CD4-positive, alpha-beta T cell treated with Interleukin-17A for 4 hours (primary cell): ENCODE measurements around the gene SEMA4D.

Experiments used
- DNase-seq: peaks from one replicate; pipeline ENCODE4 v3.0.0-alpha.2; 2020; ENCODE audit warnings: mixed read lengths

Gene SEMA4D

DNA sequence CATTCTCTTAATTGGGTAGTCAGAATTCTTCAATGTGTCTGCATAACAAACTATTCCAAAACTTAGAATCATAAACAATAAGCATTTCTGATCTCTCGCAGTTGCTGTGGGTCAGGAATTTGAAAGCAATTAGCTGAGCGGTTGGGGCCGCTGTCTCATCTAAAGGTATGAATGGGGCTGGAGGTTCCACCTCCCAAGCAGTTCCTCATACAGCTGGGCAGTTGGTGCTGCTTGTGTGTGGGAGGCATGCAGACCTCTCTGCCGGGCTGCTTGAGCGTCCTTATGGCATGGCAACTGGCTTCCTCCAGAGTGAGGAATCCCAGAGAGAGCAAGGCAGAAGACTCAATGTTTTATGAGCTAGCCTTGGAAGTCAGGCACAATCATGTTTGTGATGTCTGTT is 30.2 kb upstream of the SEMA4D start:
- DNase-seq = no peak

DNA sequence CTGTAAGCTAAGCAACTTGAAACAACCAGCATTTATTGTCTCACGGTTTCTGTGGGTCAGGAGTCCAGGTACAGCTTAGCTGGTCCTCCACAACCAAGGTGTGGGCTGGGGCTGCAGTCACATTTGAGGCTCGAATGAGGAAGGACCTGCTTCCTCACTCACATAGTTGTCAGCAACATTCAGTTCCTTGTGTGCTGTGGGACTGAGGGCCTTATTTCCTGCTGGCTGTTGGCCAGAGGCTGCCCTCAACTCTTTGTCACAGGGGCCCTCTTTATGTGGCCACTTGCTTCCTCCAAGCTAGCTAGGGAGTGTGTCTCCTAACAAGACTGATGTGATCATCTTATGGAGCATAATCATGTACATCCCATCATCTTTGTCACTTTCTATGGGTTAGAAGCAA is 29.2 kb upstream of the SEMA4D start:
- no peak for DNase-seq

DNA sequence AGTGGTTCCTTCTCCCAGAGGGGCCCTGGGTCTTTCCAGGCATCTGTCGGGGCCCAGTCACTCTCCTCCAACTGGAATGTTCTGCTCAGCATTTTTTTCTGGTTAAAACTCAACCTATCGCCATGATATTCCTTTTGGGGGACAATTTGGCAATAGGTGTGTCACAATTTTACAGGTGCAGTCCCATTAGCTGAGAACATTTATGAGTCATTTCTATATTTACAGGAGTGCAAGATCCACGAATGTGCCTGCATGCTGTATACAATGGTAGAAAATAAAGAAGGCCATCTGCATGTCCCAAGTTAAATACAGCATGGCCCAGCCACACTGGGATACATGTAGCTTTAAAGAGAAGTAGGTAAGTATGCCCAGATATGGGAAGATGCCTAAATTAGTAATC is 28.8 kb upstream of the SEMA4D start:
- DNase-seq = no peak

DNA sequence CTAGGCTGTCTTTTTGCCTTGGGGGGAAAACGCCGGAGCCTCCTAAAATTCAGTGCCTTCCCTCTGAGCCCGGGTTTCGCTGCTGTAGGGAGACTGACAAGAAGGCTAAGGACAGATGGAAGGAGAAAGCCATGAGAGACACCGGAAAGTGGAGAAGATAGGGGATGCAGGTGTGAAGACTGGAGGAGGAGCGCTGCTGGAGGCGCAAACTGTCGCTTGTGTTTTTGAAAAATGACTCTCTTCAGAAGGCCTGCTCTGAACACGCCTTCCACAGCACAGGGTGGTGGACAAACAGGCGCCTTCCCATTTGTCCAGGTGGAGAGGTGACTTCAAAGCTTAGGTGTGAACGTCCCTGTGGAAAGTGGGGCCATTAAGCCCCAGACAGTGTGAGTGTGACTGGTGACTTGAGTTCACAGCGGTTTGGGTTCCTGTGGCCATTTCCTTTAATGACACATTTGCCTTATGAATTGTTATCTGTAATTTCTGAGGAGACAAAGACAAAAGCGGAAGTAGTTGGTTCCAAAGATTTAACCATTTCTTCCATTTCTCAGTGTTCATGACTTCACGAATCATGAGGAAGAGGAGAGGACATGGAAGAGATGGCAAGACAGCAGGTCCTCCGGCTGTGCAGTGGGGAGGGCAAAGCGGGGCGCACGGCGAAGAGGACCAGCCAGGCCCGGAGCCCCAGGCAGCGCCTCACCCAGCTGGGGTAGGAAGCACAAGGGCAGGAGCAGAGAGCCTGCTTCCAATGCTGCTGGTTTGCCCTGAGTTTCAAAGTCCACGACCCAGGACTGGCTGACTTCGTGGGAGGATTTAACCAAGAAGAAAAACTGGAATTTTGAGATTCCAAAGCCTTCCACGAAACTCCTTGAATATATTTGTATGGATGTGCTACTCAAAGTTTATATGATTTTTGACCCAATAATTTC is 27.8 kb upstream of the SEMA4D start:
- no peak for DNase-seq

DNA sequence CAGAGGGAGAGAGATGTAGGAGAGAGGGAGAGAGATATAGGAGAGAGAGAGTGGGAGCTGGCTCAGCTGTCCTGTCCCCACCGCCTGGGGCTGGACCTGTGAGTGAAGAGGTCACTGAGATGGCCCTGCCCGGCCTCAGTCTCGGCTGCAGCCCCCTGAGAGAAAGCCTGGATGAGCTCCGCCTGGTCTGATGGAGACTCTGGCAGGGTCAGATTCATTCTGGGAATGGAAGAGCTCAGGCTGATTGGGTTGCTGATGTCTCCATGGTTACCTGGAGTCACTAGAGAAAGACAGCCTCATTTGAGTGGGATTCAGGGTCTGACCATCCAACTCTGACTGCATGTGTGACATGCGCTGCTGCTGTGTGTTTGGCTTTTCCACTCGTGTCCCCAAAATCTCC is 27.1 kb upstream of the SEMA4D start:
- DNase-seq = no peak

DNA sequence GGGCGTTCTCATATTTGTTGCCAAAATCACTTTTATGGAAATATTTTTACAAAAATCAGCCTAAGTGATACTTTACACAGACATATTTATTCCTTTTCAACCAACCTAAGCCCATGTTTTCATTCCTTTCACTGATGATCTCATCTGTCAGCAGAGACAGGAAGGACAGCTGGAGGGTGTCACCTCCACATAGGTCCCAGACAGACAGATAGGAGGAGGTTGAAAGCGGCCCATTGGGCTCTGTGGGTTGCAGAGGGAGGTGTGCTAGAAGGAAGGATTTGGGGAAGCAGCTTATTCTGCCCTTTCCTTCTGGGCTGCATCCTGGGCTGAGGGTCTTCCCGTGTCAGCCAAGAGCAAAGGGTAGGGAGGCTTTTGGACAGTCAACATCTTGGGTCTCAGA is 26.0 kb upstream of the SEMA4D start:
- peak; percentile 79 for DNase-seq

DNA sequence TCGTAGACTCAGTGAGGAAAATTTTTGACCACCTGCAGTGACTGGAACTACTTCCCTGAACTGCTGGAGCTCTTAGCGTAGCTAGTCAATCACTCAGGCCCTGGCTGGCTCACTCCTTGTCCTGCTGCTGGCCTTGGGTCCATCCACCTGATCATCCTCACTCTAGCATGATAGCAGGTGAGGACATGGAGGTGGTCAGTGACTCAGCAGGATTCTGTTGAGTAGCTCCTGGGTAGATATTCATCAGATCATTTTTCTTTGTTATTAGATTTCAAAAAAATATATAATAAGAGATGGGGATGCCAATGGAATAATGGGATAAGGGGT is 25.0 kb upstream of the SEMA4D start:
- no peak for DNase-seq

DNA sequence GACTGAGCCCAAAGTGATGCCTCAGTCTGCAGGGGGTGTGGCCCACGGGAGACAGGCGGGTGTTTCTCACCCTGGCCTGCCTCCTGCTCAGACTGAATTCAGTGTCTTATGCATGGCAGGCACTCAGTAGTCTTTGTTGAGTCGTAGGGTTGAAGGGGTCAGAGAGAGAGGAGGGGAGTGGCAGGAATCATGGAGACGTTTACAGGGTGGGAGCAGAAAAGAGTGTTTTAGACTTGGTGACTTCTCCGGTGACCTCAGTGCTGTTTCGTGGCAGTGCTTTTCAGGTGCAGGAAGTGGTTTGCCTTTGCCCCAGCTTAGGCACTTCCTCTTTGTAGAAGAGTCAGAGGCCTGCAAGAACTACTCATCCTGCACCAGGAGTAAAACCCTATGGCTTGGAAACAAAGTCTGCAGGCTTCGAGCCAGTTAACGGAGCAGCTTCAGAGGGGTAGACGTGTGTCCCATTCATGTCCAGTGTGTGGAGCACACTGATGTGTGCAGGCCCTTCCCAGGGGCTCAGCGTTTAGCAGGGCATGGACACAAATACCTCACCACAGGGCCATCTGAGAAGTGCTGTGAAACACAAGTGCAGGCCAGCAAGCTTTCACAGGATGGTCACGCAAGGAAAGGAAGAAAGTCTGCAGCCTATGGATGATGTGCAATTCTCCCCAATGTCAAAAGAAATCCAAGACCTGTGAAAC is 24.5 kb upstream of the SEMA4D start:
- peak; percentile 82 for DNase-seq

DNA sequence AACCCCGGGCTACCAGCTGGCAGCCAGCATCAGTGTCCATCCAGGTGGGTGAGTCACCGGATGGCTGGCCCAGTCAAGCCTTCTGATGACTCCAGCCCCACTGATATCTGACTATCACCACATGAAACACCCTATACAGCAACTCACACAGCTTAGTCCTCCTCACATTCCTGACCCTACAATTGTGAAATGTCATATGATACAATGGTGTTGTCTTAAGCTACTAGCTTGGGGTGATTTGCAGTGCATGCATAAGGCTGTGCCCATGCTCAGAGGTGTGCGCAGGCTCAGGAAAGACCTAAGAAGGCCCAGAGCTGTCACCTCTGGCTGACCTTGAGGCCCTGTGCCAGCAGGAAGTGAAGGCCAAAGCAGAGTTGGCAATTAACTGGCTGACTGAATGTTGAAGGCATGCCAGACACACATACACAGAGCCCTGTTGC is 21.5 kb upstream of the SEMA4D start:
- DNase-seq = peak; percentile 41

DNA sequence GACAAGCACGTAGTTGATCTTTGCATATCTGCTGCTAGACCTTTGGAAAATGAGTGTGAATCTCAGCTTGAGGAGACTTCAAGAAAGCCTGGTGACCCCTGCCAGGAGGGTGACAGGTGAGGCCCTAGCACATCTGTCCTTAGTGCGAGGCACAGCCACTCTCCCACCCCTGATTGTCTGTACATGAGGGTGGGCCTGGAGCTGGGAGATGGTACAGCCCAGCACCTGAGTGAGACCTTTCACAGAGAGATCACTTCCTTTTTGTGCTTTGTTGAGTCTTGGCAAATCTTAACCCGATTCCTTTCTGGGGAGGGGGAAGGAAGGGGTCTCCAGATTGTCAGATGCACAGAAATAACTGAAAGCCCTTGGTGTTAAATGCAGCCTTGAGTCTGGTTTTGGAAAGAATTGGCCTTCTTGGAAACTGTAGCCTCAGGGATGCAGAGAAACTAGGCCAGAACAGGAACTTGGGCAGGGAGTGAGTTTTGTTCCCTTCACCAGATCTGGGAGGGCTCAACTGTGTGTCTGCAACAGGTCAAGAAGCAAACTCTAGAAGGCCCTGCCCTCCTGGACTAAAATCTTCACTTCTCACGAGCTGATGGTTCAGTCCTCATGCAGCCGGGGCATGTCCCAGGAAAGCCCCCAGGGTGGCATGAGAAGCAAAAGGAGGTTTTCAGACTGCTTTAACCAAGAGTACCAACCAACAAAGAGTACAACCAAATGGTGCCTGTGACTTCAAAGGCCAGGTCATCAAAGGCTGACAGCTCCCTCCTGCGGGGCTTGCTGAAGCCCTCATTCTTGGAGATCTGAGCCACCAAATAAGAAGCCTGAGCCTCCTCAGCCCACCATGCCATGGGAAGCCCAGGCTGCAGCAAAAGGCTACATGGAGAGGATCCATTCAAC is 20.8 kb upstream of the SEMA4D start:
- DNase-seq = no peak

DNA sequence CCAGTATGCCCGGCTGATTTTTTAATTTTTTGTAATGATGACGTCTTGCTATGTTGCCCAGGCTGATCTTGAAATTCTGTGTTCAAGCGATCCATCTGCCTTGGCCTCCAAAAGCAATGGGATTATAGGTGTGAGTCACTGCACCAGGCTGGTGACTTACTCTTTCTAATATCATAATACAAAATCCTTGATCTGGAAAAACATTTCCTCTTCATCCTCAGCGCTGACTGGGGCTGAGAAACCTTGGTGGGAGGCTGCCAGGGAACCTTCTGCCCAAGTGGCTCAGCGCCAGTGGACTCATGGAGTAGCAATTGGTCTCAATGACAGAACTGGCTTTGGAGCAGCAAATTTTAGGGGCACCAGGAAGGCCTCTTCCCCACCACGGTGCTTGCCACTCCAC is 17.5 kb upstream of the SEMA4D start:
- DNase-seq = no peak

DNA sequence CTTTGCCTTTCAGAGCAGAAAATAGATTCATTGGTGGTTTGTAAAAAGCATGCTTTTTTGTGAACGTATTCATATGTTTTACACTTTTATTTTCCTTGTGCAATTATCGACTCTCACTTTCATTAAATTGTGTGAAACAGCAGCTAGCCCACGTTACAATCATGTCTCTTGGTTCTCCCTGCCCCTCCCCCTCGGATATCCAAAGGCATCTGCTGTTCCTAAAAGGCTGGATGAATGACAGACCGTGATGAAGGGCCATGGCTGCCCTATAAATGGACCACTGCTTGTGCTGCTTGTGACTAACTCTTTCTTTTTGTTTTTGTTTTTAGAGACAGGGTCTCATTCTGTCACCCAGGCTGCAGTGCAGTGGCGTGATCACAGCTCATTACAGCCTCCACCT is 17.0 kb upstream of the SEMA4D start:
- DNase-seq = no peak

DNA sequence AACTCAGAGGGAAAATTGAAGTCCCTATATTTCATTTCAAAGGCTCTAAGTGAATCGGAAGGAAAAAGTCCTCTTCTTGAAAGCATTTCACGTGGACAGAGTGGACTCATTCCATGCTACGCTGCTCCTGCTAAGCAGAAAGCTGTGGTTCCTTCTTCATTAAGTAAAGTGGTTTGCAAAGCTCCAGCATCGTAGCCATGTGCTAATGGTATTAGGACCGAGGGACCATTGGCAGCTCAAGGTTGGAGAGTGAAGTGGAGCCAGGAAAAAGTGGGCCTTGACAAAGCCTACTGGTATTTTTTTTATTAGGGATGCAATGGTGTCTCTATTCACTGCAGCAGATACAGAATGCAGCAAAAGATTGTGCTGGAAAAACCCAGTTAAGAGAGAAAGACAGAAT is 16.4 kb upstream of the SEMA4D start:
- no peak for DNase-seq

DNA sequence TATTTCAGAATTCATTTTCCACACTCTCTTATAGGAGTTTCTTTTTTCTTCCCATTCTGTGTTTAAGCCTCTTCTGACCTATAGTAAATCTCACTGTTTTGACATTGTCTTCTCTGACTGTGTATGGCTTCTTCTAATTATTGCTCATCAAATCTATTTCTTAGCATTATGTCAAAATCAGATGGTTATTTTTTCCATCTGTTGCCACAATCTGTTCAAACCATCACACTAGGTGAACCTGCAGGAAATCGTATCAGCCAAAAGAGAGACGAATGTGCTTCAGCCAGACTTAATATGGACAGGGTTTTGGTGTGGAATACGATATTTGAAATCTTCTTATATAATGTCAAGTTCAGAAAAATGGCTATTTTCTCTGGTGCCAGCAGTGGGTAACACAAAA is 15.9 kb upstream of the SEMA4D start:
- no peak for DNase-seq

DNA sequence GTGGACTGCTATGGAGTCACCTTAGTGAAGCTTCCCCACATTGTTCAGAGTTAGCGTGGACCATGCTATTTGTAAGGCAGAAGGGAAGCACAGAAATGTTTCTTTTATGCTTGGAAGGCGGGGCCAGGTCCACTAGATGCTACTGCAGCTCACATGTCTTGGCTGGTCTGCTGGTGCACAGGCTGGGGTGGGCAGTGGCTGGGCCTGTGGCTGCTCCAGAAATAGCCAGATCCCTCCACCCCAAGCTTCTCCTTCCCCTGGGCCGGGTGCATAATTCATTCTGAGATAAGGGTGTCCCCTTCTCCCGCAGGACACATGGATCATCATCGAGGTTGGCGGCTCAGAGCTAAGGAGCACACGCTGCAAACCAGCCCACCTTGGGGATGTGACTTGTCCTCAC is 14.5 kb upstream of the SEMA4D start:
- no peak for DNase-seq

DNA sequence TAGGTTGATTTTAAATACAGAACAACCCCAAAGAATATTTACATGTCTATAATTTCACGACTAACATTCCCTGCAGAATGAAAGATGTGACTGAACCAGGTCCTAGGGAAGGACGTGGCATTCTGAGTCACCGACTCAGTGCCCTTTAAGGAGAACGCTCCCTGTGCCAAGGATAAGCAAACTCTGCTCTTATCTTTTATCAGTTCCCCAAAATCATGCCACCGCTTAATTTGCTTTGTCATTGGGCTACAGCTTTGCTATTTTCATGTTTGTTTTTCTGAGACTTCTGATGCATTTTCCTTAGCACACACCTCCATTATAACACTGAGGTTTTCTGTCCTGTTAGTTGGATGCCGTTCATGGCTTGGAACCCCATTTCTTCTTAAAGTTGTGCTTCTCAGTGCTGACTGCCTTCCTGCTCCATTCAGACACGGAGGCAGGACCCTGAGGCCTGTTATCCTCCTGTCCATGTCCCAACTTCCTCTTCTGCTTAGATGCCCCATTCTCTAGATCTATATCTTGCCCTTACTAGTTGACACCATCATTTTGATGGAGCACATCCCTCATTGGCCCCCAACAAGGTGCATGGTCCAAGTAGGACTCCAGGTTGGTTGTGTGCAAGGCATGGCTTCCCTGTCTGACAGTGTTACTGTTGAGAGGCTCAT is 11.2 kb upstream of the SEMA4D start:
- DNase-seq = no peak

DNA sequence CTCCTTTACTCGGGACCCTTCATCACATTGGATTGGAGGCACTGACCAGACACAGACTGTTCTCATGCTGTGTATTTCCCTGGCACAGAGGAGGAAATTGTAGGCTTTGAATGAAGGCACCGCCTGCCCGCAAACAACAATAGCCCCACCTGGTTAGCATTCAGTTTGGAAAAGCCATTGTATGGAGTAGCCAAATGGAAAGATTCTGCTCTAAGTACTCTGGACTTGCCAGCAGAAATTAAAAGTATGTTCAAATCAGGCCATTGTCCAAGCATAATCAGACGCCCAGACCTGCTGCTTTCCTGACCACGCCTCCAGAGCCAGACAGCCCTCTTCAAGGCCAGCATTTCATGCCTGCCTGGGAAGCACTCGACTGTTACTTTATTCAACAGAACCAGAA is 8.0 kb upstream of the SEMA4D start:
- no peak for DNase-seq

DNA sequence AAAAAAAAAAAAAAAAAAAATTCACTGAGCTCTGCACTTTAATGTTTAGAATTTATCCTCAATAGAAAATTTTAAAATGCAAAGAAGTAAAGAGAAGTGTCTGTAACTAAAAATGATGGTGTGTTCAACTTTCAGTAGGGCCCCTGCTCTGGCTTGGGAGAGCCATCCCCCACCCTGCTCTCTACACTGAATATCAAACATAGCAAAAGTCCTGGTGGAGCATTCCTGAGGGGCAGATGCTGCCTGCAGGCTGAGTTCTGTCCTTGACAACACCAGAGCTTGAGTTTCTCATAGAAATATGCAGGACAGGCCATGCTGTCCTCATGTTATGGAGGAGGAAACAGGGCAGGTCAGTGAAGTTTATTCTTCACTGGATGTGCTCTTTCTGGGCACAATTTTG is 7.1 kb upstream of the SEMA4D start:
- no peak for DNase-seq

DNA sequence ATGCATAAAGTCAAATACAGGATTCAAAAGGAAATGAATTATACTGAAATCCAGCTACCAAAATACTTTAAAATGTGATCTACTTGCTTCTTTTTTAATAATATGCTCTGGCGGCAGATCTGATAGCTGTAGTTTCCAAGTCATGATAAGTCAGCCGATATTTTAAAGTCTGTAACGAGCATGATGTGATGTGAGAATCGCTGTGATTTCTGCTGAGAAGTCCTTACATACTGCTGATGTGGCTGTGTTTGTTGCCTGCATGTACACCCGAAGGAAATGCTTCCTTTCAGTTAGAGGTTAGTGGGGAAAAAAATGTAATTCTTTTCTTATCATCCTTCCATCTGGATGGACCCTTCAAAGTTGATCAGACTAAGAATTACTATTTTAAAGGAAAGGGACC is 4.8 kb upstream of the SEMA4D start:
- DNase-seq = no peak

DNA sequence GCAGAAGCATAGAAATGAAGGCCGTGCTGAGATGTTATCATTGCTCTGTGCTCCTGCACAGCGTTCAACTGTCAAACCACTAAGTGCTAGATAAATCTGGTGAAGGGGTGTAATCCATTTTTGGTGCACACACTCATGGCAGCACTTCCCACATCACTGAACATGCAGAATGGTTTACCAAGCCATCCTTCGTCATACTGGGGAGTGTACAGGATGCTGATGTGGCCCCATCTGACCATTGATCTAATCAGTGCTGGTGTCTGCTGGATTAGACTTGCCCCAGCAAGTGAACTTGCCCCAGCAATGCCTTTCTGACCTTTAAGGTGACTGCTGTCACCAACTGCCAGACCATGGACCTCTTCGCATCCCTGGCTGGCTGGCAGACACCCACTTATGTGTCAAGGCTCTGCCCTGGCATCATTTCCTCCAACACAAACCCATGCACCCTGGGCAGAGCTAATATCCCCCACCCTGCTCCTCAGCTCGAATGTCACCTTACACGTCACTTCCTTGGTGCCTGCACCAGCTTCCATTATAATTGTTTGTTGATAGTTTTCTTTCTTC is 4.2 kb upstream of the SEMA4D start:
- peak; percentile 71 for DNase-seq

DNA sequence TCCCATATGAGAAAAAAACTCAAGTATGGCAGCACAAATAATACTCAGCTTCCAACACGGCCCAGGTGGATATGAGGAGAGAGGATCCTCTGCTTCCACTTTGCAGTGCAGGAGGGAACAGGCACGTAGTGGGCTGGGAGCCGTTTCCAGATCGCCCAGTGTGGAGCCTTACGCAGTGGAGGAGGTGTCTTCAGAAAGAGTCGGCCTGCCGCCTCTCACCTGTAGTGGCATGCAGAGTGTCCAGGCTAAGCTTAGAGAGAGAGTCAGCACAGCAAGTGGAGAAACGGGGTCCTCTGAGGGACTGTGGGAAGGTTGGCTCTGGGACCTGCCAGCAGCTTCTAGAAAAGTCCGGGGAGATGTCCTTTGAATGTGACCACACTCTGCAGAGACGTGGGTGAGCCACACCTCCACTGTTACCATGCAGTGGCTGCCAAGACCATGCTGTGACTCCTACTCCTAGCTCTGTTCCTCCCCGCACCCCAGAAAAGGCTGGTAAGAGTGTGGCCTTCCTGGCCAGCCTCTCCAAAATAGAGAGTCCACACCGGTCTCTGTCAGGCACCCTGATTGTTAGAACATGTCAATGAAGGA is 3.5 kb upstream of the SEMA4D start:
- no peak for DNase-seq

DNA sequence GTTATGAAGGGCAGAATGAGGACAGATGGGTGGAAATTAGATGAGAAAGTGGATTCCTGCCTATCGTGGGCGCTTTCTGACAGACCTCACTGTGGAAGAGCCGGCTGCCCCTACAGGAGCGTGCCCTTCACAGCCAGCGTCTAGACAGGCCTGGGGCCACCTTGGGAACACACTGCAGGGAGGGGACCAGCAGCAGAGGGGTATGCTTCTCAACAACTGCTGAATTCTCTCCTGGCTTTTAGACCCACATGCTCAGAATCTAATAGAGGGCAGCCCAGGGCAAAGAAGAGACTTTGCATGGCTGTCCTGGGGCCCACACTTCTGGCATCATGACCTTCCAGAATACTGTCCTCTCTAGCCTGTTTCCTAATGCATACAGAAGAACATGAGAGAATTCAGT is 2.1 kb upstream of the SEMA4D start:
- no peak for DNase-seq
